T-cell (primary cell): ENCODE results near the gene BRINP2. TPM values are rescaled to one million over a fixed set of nuclear protein-coding genes. Genes with fewer than 3 reads are reported as not detected.

Experiments
- ATAC-seq, 4 experiments: fragments of 200-7000 bp in 3 of 4; fragments of 150-1000 bp in 1 of 4; cut with Tn5 transposase; replicated peaks in 1 of 4; 1 replicate in 3 of 4; 2 replicates in 1 of 4; pipeline ENCODE4 v1.10.0; 2021; ENCODE audit warnings: moderate library complexity in 3 of 4, mild to moderate bottlenecking in 2 of 4, moderate number of reproducible peaks in 1 of 4
- CTCF ChIA-PET, 2 donors: fragments of 300-600 bp; sonication (Branson Sonifier 250); formaldehyde crosslinking; loops; one replicate each; lab custom pipeline; 2022; ENCODE audit warnings: antibody characterized with exemption in 2 of 2; lab: Charles Lee
- POLR2A ChIA-PET, 2 donors: fragments of 300-600 bp; sonication (Branson Sonifier 250); formaldehyde crosslinking; loops; one replicate each; lab custom pipeline; 2022; ENCODE audit warnings: antibody characterized with exemption in 2 of 2; lab: Charles Lee
- DNase-seq, 35 experiments: peaks; one replicate each; pipeline versions ENCODE4 v3.0.0 to v3.0.0-alpha.2; 2013 to 2023
- H3K27ac ChIP-seq: one replicate; pipeline ENCODE4 v1.5.1; 2013; ENCODE audit warnings: low read length
- H3K27me3 ChIP-seq, 2 experiments: replicated peaks in 1 of 2; 1 replicate in 1 of 2; 2 replicates in 1 of 2; pipeline versions ENCODE4 v1.6.1 to v1.7.0; 2013; ENCODE audit warnings: low read length in 1 of 2, mixed read lengths in 1 of 2; ENCODE audit not compliant: control insufficient read depth in 2 of 2, insufficient read depth in 2 of 2; ENCODE audit errors: extremely low read depth in 1 of 2
- H3K36me3 ChIP-seq, 2 donors: 1 replicate in 1 of 2; 2 replicates in 1 of 2; pipeline versions ENCODE4 v1.6.1 to v1.7.0; 2013; ENCODE audit warnings: low read length in 1 of 2; ENCODE audit not compliant: control insufficient read depth in 2 of 2, insufficient read depth in 1 of 2; ENCODE audit errors: extremely low read depth in 1 of 2
- H3K4me1 ChIP-seq, 2 experiments: 1 replicate in 1 of 2; 2 replicates in 1 of 2; pipeline versions ENCODE4 v1.6.1 to v1.7.0; 2013; ENCODE audit warnings: low read length in 2 of 2, mixed read lengths in 1 of 2; ENCODE audit not compliant: insufficient read depth in 2 of 2, control insufficient read depth in 1 of 2; ENCODE audit errors: extremely low read depth in 1 of 2
- H3K4me3 ChIP-seq, 2 donors: 1 replicate in 1 of 2; 2 replicates in 1 of 2; pipeline versions ENCODE4 v1.5.1 to v1.7.0; 2013; ENCODE audit warnings: mild to moderate bottlenecking in 2 of 2, low read length in 1 of 2, moderate library complexity in 1 of 2; ENCODE audit not compliant: control insufficient read depth in 1 of 2; ENCODE audit errors: extremely low read depth in 1 of 2
- H3K9me3 ChIP-seq: 2 replicates; pipeline ENCODE4 v1.7.0; 2013
- H3K27ac Mint-ChIP-seq, 2 donors: one replicate each; pipeline ENCODE4 v1.8.0; 2020 to 2021; ENCODE audit warnings: mild to moderate bottlenecking in 2 of 2, mixed read lengths in 2 of 2
- H3K27me3 Mint-ChIP-seq, 2 donors: one replicate each; pipeline ENCODE4 v1.8.0; 2021 to 2022; ENCODE audit warnings: mixed read lengths in 2 of 2
- H3K36me3 Mint-ChIP-seq: one replicate; pipeline ENCODE4 v1.8.0; 2021; ENCODE audit warnings: mixed read lengths
- H3K4me1 Mint-ChIP-seq, 3 donors: one replicate each; pipeline ENCODE4 v1.8.0; 2020 to 2022; ENCODE audit warnings: mixed read lengths in 3 of 3, mild to moderate bottlenecking in 1 of 3
- H3K4me3 Mint-ChIP-seq, 3 donors: one replicate each; pipeline ENCODE4 v1.8.0; 2020 to 2022; ENCODE audit warnings: mild to moderate bottlenecking in 3 of 3, mixed read lengths in 3 of 3, moderate library complexity in 3 of 3
- H3K9me3 Mint-ChIP-seq, 3 donors: one replicate each; pipeline ENCODE4 v1.8.0; 2020 to 2022; ENCODE audit warnings: mixed read lengths in 3 of 3
- WGBS: methylation state at CpG from one replicate; pipeline ENCODE4 v1.1.5; 2013; ENCODE audit warnings: missing lambda C conversion rate; ENCODE audit not compliant: insufficient coverage; 5-methylcytosine and 5-hydroxymethylcytosine counted together
- total RNA-seq, 35 experiments: library from RNA in 6 of 35; stranded (reverse) in 6 of 35; fragments of 120-200 nt in 1 of 35; gene quantifications; one replicate each; pipeline versions ENCODE4 v1.2.1 to v1.2.4 and lab custom pipeline; 2013 to 2026

The BRINP2 gene, protein sequence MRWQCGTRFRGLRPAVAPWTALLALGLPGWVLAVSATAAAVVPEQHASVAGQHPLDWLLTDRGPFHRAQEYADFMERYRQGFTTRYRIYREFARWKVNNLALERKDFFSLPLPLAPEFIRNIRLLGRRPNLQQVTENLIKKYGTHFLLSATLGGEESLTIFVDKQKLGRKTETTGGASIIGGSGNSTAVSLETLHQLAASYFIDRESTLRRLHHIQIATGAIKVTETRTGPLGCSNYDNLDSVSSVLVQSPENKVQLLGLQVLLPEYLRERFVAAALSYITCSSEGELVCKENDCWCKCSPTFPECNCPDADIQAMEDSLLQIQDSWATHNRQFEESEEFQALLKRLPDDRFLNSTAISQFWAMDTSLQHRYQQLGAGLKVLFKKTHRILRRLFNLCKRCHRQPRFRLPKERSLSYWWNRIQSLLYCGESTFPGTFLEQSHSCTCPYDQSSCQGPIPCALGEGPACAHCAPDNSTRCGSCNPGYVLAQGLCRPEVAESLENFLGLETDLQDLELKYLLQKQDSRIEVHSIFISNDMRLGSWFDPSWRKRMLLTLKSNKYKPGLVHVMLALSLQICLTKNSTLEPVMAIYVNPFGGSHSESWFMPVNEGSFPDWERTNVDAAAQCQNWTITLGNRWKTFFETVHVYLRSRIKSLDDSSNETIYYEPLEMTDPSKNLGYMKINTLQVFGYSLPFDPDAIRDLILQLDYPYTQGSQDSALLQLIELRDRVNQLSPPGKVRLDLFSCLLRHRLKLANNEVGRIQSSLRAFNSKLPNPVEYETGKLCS
- under 1 TPM in 1 of 5 donors, not detected in 4; 0.06 TPM for total RNA-seq
- not detected for total RNA-seq (2013)
- total RNA-seq (lab: John Stamatoyannopoulos, UW): 0 reads per million in 29 experiments

DNA sequence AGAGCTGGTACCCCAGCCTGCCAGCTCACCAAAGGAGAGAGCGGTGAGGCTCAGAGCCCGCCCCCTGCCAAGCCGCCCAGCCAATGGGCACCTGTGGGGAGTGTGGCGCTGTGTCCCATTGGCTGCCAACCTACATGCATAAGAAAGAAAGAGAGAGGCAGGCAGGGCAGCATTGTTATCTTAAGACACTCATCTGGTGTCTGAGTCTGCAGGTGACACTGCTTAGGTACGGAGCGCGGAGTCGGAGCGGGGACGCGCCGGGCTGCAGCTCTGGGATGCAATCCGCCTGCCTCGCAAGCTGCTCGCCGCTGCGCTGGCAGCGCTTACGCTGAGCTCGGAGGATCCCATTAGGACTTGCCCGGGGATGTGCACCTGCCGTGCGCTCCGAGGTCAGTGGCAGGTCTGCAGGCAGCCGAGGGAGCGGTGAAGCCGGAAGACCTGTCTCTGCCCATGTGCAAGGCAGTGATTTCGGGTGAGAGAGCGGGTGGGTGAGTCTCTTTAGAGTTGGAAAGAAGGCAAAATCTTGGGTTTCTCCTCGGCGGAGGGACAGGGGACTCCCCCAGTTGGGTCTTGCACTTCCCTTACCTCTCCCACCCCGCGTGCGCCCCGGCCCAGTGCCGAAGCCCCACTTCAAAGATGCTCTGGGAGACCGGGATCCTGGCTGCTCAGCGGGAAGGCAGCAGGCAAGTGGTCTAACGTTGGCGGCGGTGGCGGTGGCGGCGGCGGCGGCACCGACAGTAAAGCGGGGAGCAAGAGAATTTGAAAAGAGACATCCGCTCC, at the start of gene BRINP2:
TSS of gene BRINP2 (plus strand) at position 203 of the 780 bp plus-strand sequence. CDS start 58,919 bp downstream, outside the sequence.
- Mint-ChIP-seq H3K27me3 (peaks cover 8 to 14% of the 10 kb centered on the region in 2 donors), H3K4me3 (no peak within 1 kb of the TSS), H3K27ac (no peak within 1 kb of the TSS), H3K4me1 (peaks cover 0 to 5% (median 0%) of the 10 kb centered on the region in 3 donors), H3K9me3 (no peaks in the 10 kb centered on the region), H3K36me3 (no peaks in the 10 kb centered on the region)
- Histone ChIP-seq H3K4me1 (no peaks in the 10 kb centered on the region), H3K27ac (no peak within 1 kb of the TSS), H3K27me3 (peaks cover 15 to 27% of the 10 kb centered on the region in 2 experiments), H3K9me3 (no peaks in the 10 kb centered on the region), H3K36me3 (no peaks in the 10 kb centered on the region), H3K4me3 (no peak within 1 kb of the TSS)
- CTCF ChIA-PET: interaction anchor here in 1 of 2 donors (0.7 kb wide), 1 partner anchor 1212 kb away, joined by 4 read pairs; no protein-coding TSS in a partner anchor
- 10% methylated on average over 34 of the region's 49 CpGs for WGBS
- ATAC-seq (no peak), DNase-seq (no peak)
- POLR2A ChIA-PET: no interaction called here

DNA sequence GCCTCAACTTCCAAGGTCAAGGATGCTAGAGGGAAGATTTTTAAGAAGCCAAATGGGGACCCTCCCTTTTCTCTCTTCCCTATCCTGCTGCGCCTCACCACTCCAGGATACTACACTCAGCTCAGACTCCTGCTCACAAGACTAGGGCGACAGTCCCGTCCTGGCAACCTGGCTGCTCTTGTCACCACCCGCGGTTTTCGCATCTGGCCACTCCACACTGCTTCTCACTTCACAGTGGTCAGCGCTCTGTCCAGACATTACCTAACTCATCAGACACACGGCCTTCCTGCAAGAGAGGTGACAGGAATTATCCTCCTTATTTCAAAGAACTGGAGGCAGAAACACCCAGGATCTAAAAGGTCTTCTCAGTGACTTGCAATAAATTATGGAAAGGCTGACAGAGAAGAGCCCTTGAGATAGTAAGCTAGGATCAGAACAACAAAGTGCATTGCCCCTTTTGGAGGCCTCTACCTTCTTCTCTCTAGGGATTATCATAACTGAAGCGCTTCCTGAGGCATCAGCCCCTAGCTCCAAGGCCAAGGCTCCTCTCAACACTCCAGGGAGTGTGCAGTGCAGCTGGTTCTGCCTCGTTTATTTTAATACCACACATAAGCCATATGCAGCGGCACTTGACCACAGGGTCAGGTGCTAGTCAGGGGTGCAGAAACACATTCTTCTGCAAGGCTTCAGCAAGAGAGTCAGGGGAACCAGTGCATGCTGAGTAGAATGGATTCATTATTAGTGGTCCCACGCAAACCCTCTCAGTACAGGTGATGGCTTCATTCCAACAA, 48.1 kb upstream of the BRINP2 start:
- CTCF ChIA-PET: no interaction called here
- 82% methylated on average over 8 of the region's 12 CpGs for whole genome bisulfite sequencing
- H3K9me3 ChIP-seq: no peaks in the 10 kb centered on the region
- Mint-ChIP-seq H3K4me3 (no peak overlapping the region), H3K36me3 (no peaks in the 10 kb centered on the region), H3K27me3 (peaks cover 0 to 4% of the 10 kb centered on the region in 2 donors), H3K4me1 (no peaks in the 10 kb centered on the region), H3K27ac (no peak overlapping the region), H3K9me3 (peaks cover 7 to 8% (median 8%) of the 10 kb centered on the region in 3 donors)
- no peak for DNase-seq
- no peak overlapping the region for H3K27ac ChIP-seq
- POLR2A ChIA-PET: no interaction called here
- no peaks in the 10 kb centered on the region for H3K36me3 ChIP-seq
- H3K27me3 ChIP-seq: no peaks in the 10 kb centered on the region
- no peak for ATAC-seq
- H3K4me3 ChIP-seq: no peak overlapping the region
- H3K4me1 ChIP-seq: no peaks in the 10 kb centered on the region

DNA sequence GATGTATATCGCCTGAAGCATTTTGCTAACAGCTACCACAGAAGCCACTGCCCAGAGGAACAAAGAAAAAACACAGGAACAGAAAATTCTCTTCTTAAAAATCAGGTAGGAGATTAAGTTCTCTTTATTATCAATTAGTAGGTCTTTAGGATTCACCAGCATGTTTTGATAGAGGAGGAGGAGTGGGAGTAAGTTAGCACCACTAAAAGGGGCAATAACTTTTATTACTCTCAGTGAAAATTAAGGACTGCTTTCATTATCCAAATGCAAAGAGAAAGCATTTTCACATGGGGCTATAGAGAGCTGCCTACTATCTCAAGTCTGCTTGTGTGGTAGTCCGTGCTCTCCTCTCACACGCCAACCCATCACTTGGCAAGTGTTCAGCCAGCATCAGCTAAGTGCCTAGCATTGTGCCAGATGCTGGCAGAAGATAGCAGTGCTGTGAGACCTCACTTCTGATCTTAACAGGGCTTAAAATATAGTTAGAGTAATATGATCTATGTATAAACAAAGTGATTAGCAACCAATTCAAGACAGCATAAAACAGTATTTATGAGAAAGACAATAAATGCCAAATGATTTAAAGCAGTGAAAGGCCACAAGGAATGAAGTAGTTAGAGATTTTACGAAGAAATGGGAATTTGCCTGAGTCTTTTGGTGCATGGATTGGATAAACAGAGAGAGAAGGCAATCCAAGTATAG, 46.0 kb upstream of the BRINP2 start:
- peaks cover 7 to 15% (median 12%) of the 10 kb centered on the region in 3 donors for H3K9me3 Mint-ChIP-seq
- no peaks in the 10 kb centered on the region for H3K36me3 ChIP-seq
- H3K4me3 ChIP-seq: no peak overlapping the region
- H3K9me3 ChIP-seq: no peaks in the 10 kb centered on the region
- ChIA-PET CTCF (no interaction called here), POLR2A (no interaction called here)
- no peak overlapping the region for H3K4me3 Mint-ChIP-seq
- H3K27me3 Mint-ChIP-seq: peaks cover 0 to 8% of the 10 kb centered on the region in 2 donors
- H3K27ac ChIP-seq: no peak overlapping the region
- 58% methylated on average over 1 of the region's 4 CpGs for WGBS
- no peaks in the 10 kb centered on the region for H3K36me3 Mint-ChIP-seq
- ATAC-seq (no peak), DNase-seq (no peak)
- no peak overlapping the region for H3K27ac Mint-ChIP-seq
- H3K4me1 ChIP-seq: no peaks in the 10 kb centered on the region
- no peaks in the 10 kb centered on the region for H3K4me1 Mint-ChIP-seq
- H3K27me3 ChIP-seq: no peaks in the 10 kb centered on the region

DNA sequence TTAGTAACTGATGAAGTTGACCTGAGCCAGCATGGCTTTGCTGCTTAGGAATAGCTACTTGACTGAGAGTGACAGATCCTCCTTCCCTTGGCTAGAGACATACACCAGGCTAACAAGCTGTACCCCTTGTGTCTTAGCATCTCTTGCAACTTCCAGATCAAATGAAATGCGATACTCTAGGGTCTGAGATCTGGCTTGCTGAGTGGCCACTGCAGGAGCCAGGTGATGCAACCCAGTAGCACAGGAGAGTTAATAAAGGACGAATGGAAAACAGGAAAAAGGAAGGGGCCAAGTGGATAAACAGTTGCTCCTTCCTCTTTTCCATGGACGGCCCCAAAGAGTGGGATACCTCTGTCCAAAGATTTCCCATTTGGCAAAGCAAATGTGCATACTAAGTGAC, 44.5 kb upstream of the BRINP2 start:
- no peaks in the 10 kb centered on the region for H3K27me3 ChIP-seq
- no peaks in the 10 kb centered on the region for H3K9me3 ChIP-seq
- no peak overlapping the region for H3K27ac ChIP-seq
- Mint-ChIP-seq H3K9me3 (peaks cover 7 to 12% (median 11%) of the 10 kb centered on the region in 3 donors), H3K4me3 (no peak overlapping the region), H3K27me3 (peaks cover 0 to 4% of the 10 kb centered on the region in 2 donors), H3K4me1 (no peaks in the 10 kb centered on the region), H3K27ac (no peak overlapping the region), H3K36me3 (no peaks in the 10 kb centered on the region)
- POLR2A ChIA-PET: no interaction called here
- ATAC-seq (no peak), DNase-seq (no peak)
- no peaks in the 10 kb centered on the region for H3K4me1 ChIP-seq
- WGBS: 31% methylated on average over 2 of the region's 3 CpGs
- no peak overlapping the region for H3K4me3 ChIP-seq
- H3K36me3 ChIP-seq: no peaks in the 10 kb centered on the region
- CTCF ChIA-PET: no interaction called here

DNA sequence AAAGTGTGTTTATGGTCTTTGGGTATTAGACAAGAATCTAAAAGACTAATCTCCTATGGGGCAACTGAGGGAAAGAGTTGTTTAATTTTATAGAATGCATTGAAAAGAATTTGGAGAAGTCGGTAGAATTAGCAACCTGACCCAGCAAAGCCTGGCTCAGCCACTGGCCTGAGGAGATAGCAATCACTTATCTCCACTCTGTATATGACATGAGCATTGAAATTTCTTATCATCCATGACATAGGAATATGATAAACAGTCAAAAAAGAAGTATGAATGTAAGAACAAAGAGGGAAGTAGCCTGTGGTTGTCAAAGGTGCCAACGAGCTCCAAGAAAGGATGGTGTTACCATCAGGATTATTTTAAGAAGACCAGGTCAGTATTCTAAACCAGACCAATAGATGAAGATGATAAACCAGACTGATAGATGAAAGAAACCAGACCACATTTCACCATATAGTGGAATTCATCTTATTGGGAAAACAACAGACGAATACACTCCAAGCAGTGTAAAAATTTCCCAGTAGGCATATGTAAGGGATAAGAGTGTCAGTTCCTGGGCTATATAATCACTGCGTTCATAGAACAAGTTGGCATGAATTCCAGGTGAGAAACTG, 42.0 kb upstream of the BRINP2 start:
- Mint-ChIP-seq H3K4me1 (no peaks in the 10 kb centered on the region), H3K27me3 (peaks cover 0 to 4% of the 10 kb centered on the region in 2 donors), H3K4me3 (no peak overlapping the region), H3K9me3 (peaks cover 4 to 15% (median 10%) of the 10 kb centered on the region in 3 donors), H3K27ac (no peak overlapping the region), H3K36me3 (no peaks in the 10 kb centered on the region)
- no peaks in the 10 kb centered on the region for H3K36me3 ChIP-seq
- ATAC-seq: no peak
- no peaks in the 10 kb centered on the region for H3K27me3 ChIP-seq
- no peak overlapping the region for H3K4me3 ChIP-seq
- no CpG with 5 or more reads among the region's 4 CpGs for WGBS
- no peak for DNase-seq
- ChIA-PET POLR2A (no interaction called here), CTCF (no interaction called here)
- H3K4me1 ChIP-seq: no peaks in the 10 kb centered on the region
- no peaks in the 10 kb centered on the region for H3K9me3 ChIP-seq
- H3K27ac ChIP-seq: no peak overlapping the region
